ENCODE measurements around the gene ZNF346. TPM values are rescaled to one million over a fixed set of nuclear protein-coding genes. Genes with fewer than 3 reads are reported as not detected.

The ZNF346 gene
- total RNA-seq, 1 donor from 2014 or later, result 13.4 TPM

DNA sequence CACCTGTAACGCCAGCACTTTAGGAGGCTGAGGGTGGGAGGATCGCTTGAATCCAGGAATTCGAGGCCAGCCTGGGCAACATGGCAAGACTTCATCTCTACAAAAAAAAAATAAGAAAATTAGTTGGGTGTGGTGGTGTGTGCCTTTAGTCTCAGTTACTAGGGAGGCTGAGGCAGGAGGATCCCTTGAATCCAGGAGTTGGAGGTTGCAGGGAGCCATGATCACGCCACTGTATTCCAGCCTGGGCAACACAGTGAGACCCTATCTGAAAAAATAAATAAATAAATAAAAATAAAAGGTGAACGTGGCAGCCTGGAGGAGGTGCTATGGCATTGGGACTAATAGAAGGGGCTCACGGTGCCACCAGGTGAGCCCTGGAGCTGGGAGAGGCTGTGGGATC, 71.3 kb downstream of the ZNF346 start:
- no peak for DNase-seq (ENCODE audit: low read depth)

DNA sequence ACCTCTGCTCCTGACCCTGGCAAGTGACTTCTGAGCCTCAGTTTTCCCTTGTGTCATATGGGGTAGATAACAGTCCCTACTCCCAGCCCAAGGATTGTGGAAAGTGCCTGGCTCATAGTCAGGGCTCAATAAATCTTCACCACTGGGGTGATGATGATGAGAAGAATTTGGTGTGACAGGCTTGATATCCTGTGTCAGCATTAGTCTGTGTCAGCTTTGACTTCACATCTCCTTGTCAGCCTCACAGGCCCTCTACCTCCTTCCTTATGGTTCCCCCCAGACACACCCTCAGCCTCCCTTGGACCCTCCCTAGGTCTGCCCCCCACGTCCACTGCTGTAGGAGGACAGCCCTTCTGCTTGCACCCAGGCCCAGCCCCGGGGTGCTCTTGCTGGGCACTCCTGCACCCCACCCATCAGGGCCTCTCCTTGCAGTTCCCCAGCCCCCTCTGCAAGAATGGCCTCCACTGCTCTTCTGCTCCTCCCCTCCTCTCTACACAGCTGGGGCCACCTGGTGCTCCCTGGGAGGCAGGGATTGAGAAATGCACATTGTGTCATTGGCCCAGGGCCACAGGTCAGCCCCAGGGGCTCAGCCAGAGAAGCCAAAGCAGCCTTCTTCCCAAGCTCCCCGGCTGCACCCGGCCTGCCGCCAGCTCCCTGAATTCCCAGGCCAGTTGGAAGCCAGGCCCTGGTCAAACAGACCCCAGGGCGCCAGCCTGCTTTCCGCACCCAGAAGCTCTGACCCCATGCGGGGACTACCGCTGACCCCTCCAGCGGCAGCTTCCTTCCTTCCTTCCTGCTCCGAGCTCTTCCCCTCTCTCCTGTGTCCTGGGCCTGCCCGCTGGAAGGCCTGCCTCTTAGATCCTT, 72.0 kb downstream of the ZNF346 start:
- peak; percentile 88 for DNase-seq (ENCODE audit: low read depth)

DNA sequence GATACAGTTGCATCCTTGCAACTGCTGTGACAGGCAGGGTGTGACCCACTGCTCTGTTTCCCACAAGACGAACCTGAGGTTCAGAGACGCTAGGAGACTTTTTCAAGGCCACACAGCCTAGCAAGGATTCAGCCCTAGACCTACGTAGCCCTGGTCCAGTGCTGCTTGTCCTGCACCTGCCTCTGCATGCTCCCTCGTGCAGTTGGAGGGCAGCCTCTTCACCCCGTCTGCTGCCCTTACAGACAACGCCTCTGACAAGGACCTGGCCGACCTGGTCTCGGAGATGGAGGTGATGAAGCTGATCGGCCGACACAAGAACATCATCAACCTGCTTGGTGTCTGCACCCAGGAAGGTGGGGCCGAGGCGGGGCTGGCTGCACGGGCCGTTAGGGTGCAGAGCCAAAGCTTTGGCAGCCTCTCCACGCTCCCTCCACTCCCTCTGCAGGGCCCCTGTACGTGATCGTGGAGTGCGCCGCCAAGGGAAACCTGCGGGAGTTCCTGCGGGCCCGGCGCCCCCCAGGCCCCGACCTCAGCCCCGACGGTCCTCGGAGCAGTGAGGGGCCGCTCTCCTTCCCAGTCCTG, 72.7 kb downstream of the ZNF346 start:
- no peak for DNase-seq (ENCODE audit: low read depth)

DNA sequence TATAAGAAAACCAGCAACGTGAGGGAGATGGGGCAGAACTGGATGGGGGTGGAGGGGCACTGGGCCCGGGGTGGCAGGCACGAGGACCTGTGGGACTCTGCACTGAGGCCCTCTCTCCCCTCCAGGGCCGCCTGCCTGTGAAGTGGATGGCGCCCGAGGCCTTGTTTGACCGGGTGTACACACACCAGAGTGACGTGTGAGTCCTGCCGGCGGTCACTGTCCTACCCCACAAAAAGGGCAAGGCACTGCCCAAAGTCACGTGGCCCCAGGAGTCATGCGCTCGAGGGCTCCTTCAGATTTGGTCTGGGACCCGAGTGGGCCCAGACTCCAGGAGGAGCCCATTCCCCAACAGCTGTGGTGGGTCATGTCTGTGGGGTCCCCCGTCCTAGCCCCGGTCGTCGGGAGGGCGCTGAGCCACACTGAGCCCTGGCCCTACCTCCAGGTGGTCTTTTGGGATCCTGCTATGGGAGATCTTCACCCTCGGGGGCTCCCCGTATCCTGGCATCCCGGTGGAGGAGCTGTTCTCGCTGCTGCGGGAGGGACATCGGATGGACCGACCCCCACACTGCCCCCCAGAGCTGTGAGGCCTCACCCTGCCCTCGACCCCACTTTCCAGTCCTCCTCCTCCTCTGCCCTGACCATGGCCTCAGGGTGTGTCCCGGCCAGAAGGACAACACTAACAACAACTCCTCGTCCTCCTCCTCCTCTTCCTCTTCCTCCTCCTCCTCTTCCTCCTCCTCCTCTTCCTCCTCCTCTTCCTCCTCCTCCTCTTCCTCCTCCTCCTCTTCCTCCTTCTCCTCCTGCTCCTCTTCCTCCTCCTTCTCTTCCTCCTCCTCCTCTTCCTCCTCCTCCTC, 73.9 kb downstream of the ZNF346 start:
- DNase-seq (ENCODE audit: low read depth), result no peak

DNA sequence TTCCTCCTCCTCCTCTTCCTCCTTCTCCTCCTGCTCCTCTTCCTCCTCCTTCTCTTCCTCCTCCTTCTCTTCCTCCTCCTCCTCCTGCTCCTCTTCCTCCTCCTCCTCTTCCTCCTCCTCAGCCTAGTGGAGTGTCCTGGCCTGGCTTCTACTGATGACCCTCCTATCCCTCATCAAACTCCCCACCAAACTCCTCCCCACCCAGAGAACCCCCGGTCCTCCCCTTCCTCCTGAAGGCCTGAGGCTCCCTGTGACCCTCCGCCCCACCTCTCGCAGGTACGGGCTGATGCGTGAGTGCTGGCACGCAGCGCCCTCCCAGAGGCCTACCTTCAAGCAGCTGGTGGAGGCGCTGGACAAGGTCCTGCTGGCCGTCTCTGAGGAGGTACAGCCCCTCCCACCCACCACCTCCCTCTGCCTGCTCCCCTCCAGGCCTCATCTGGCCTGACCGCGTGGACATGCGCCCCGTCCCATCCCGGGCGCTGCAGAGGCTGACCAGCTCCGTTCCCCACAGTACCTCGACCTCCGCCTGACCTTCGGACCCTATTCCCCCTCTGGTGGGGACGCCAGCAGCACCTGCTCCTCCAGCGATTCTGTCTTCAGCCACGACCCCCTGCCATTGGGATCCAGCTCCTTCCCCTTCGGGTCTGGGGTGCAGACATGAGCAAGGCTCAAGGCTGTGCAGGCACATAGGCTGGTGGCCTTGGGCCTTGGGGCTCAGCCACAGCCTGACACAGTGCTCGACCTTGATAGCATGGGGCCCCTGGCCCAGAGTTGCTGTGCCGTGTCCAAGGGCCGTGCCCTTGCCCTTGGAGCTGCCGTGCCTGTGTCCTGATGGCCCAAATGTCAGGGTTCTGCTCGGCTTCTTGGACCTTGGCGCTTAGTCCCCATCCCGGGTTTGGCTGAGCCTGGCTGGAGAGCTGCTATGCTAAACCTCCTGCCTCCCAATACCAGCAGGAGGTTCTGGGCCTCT, 74.8 kb downstream of the ZNF346 start:
- no peak for DNase-seq (ENCODE audit: low read depth)

DNA sequence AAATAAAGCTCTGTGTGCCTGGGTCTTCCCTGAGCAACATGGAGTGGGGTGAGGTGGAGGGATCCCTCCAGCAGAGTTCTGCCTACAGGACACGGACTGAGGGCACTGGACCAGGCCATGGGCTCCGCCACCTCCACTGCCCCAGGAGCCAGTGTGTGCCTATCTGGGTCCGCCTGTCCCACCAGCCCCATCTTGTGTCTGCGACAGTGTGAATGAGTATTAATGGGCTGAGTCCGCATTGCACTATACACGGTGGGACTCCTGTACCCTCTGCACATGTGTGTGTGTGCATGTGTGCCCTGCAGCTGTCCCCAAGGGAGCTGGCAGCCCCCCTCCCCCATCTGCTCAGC, 75.6 kb downstream of the ZNF346 start:
- no peak for DNase-seq (ENCODE audit: low read depth)

DNA sequence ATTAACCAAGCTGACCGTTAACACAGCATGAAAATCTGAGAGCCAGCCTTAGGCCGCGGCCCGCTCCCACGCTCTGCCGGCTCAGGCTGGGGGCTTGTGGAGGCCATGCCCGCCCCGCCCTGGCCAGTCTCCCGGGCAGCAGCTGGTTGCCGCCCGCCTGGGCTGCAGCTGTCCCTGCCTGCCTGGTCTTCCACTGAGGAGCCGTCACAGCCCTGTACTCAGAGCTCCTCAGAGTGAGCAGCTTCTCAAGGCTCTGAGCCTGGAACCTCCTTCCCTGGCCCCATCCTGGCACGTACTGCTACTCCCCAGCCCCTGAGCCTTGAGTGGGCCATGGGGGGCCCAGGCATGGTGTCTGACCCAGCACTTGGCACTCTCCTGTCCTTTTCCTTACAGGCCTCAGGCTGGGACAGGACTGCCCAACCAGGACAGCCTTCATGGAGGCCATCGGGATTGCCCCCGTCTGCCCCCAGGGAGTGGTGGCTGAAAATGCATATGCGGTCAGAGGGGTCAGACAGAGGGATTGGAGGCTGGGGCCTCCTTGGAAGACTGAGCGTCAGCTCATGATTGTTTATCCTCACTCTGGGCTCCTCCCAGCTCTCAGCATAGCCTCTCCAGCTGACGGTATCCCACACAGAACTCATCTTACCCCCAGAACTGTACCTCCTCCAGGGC, 76.1 kb downstream of the ZNF346 start:
- peak; percentile 98 for DNase-seq (ENCODE audit: low read depth)

DNA sequence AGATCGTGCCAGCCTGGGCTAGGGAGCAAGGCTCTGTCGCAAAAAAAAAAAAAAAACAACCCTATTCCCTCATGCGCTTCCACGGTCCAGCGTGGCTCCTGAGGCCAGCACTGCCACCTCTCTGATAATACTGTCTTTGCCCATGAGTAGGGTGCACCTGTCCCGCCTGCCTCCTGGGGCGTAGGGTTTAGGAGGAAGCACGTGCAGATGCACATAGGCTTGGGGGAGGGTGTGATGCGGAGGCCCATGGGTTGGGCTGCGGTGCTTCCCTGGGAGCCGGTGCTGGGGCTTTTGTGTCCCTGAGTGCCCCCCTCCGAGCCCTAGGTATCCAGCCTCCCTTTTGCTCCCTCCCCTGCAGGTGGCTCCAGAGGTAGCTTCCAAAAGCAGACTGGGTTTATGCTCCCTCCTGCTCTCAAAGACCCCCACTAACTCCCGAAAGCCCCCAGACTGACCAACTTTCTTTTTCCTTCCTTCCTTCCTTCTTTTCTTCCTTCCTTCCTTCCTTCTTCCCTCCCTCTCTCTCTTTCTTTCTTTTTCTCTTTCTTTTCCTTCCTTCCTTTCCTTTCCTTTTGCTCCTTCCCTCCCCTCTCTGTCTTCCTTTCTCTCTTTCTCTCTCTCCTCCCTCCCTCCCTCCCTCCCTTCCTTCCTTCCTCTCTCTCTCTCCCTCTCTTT, 77.1 kb downstream of the ZNF346 start:
- peak; percentile 80 for DNase-seq (ENCODE audit: low read depth)

DNA sequence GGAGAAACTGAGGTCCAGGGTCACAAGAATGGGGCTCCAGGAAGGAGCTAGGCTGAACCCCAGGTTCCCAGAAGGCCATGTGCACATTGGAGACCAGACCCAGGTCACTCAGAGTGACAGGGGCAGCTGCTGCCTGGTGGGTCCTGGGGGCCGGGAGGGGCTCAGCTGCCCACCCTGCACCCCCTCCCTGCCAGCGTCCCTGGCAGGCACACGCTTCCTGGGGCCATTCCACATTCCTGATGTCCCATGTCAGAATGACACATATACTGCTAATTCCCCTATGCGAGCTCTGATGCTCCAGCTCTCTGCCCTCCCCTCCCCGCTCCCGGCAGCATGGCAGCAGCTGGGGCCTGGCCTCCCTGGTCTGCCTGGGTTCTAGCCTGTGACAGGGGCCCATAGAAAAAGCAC, 78.2 kb downstream of the ZNF346 start:
- DNase-seq (ENCODE audit: low read depth), result peak; percentile 96

DNA sequence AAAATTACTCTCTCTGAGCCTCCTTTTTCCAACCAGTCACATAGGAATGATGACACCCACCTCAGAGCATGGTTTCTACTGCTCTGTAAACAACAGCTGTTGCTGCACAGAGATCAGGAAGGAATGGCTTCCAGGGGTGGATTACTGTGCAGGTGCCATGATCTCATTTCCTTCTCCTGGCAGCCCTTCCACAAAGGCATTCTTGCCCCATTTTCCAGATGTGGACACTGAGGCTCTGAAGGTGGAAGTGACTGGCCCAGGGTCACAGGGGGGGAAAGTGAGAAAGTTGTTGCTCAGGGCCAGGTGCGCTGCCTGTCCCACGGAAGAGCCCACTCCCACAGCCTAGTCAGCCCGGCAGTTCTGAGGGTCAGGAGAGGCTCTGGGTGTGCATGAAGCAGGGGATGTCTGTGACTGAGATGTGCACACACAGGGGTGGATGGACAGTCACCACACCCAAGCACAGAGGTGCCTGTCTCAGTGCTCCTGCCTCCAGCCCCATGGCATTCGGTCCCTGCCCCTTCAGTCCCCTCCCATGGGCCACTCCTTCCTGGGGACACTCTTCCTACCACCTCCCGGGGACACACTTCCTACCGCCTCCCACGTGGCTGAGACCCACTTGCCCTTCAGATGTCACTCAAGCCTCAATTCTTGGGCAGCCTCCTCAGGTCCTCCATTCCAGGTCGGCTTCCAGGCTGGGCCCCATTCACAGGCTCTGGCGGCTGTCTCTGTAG, 81.2 kb downstream of the ZNF346 start:
- peak; percentile 84 for DNase-seq (ENCODE audit: low read depth)

DNA sequence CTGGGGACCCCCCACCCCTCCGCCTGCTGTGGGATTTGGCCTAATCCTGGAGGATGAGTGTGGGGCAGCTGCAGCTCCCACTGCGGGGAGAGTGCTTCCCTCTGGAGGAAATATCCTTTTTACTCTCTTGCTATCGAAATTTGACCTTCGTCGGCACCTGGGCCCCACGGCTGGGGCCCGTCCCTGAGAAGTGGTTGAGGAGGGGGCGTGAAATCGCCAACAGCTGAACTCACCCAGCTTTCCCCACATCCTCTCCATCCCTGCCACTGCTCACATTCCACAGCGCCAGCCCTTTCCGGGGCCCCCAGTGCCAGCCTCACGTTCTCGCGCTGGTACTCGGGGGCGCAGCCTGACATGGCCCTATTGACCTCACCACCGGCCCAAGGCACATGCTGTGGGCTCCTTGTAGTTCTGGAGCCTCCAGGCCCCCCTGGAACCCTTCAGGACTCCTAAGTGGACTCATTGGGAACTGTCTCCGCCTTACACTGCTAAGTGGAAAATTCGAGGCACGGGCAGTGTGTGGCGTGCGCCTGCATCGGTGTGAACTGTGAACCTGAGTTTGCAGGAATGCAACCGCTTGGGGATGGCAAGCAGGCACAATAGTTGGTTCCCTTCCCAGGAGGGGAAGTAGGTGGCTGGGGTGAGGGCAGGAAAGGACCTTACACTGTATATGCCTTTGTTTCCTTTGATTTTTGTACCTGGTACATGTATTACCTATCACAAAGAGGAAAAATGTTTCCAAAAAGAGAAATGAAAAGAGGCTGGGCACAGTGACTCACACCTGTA, 83.4 kb downstream of the ZNF346 start:
- peak; percentile 32 for DNase-seq (ENCODE audit: low read depth)

DNA sequence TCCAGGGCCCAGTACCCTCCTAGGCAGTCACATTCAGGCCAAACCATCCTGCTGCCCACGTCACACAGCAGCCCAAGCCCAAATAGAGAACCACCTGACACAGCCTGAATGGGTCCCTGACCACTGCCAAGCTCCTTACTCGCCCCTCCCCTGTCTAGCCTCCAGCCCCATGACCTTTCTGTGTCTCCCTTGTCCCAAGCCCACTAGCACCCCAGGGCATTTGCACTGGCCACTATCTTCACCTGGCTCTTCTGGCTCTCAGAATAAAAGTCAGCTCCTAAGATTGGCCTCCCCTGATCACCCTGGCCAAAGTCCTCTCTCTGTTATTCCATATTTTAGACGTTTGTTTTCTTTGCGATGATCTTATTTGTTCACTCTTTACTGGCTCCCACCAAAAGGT, 84.7 kb downstream of the ZNF346 start:
- no peak for DNase-seq (ENCODE audit: low read depth)

DNA sequence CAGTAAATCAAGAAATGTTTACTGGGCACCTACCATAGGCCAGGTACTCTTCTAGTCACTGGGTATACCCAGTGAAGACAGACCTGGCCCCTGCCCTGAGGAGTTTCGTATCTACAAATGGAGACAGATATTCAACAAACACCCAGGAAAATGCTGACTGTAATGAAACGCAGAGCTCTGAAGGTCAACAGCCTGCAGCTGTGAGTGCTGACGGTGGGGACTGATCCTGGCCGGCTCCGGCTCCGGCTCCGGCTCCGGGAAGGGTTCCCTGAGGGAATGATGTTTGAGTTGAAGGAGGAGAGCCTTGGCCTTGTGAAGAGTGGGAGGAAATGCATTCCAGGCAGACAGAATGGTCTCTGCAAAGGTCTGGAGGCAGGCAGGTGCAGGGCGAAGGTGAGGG, 87.3 kb downstream of the ZNF346 start:
- DNase-seq (ENCODE audit: low read depth), result no peak

DNA sequence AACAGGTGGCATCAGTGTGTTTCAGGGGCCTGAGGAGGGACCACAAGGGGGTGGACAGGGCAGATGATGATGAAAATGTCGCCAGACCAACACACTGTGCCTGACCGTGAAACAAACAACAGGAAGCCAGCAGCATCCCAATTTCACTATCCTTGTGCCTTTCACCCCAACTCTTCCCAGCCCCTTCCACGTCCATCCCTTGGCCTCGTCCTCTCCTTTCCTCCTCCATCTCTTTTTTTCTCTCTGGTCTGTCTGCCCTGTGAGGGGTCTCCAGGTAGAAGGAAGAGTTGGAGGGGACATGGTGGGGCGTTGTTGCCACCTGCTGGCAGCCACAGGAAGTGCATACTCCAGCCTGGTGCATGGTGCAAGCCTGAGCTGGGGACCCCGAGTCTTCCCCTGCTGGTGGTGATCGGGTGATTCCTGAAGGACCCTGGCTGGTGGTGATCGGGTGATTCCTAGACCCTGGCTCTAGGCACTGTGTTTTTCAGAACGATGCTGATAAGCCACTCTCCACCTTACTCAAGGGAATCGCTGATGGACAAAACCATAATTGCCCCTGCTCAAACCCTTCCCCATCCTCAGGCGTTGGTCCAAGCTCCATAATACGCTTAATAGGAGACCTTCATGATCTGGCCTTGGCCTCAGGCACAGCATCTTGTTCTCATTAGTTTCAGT, 89.4 kb downstream of the ZNF346 start:
- peak; percentile 57 for DNase-seq (ENCODE audit: low read depth)

DNA sequence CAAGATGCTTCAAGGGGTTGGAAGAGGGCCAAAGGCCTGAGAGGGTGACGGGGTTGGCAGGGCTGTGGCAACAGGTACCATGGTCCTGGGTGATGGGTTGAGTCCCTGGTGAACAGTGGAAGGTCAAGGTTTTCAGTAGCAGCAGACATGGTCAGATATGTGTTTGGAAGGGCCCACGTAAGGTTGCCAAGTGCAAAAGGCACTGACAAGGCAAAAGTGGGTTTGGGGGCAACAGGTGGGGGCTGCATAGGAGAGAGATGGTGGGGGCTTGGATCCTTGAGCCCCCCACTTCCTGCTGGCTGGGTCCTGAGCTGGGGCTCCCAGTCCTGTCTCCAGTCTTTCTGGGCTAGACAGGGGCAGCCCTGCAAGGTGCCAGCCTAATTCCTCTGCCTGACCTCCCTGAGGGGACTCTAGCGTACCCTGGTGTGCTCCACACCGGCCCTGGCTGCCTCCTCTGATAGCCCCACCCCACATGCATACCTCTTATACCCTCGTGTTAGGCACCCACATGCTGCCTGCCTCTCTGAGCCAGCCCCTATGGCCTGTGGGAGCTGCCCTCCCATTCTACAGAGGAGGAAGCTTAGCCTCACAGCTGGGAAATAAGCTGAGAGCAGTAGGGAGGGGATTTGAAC, 90.2 kb downstream of the ZNF346 start:
- no peak for DNase-seq (ENCODE audit: low read depth)

DNA sequence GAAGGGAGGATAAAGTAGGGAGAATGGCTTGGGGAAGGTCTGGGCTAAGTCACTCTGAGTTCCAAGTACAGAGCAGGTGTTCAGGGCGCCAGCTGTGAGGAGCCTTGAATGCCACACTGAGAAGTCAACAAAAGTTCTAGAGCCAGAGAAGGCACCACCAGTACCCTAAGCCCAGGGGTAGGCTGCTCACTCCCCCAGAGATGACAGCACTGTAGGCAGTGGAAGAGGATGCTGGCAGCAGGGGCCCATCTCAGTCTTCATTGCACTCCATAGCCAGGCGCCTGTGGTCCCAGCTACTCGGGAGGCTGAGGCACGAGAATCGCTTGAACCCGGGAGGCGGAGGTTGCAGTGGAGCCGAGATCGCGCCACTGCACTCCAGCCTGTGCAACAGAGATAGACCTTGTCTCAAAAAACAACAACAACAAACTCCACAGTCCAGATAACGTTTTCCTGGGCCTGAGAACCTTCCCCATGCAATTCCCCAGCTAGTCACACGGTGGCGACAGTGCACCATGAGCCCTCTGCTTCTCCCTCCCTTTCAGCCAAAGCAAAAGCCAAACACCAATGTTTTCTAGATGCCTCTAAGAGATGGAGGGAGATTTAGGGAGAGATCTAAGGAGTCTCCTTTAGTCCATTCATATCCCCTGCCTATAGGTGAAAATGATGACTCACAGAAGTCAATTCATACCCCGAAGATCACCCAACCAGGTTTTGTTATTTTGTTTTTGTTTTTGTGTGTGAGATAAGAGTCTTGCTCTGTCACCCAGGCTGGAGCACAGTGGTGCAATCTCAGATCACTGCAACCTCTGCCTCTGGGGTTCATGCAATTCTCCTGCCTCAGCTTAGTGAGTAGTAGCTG, 91.3 kb downstream of the ZNF346 start:
- peak; percentile 81 for DNase-seq (ENCODE audit: low read depth)
